Breast epithelium (tissue), 3 donors: ENCODE results near the gene TMEM8B.

Source experiments
- POLR2A ChIP-seq: fragments of 450-650 bp; IDR thresholded peaks from one replicate; pipeline ENCODE4 v1.6.1; 2016; ENCODE audit warnings: antibody characterized with exemption, mild to moderate bottlenecking, moderate library complexity
- POLR2AphosphoS5 ChIP-seq, 3 donors: sonication (generic); formaldehyde crosslinking; IDR thresholded peaks; one replicate each; pipeline ENCODE4 v1.6.1; 2017; ENCODE audit warnings: antibody characterized with exemption in 3 of 3
- TF ChIP-seq, protein P1 (sequence below), 3 donors: fragments of 450-650 bp; IDR thresholded peaks; one replicate each; pipeline ENCODE4 v1.5.1; 2016 to 2017; ENCODE audit warnings: antibody characterized with exemption in 3 of 3, mild to moderate bottlenecking in 3 of 3, moderate library complexity in 3 of 3

DNA sequence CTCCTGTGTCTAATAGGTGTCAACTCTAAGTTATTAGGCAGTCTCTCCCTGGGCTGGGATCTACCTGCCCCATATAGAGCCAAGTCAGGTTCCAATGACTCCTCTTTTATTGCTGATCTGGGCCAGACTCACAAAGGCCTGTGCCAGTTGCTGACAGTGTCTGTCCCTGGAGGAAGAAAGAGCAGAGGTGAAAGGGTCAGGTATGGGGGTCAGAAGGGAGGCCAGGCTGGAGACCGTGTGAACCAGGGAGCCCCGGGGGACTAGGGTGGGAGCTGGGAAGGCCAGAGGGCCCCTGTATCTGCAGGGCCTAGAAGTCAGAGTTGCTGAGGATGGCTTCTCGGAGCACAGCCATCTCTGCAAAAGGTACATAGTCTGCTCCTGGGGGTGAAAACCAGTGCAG is 10.7 kb upstream of the TMEM8B start:
- TF ChIP-seq, protein P1, sequence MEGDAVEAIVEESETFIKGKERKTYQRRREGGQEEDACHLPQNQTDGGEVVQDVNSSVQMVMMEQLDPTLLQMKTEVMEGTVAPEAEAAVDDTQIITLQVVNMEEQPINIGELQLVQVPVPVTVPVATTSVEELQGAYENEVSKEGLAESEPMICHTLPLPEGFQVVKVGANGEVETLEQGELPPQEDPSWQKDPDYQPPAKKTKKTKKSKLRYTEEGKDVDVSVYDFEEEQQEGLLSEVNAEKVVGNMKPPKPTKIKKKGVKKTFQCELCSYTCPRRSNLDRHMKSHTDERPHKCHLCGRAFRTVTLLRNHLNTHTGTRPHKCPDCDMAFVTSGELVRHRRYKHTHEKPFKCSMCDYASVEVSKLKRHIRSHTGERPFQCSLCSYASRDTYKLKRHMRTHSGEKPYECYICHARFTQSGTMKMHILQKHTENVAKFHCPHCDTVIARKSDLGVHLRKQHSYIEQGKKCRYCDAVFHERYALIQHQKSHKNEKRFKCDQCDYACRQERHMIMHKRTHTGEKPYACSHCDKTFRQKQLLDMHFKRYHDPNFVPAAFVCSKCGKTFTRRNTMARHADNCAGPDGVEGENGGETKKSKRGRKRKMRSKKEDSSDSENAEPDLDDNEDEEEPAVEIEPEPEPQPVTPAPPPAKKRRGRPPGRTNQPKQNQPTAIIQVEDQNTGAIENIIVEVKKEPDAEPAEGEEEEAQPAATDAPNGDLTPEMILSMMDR (IDR thresholded peaks at IDR 0.05), result no peak
- no peak for TF ChIP-seq POLR2AphosphoS5 (IDR thresholded peaks at IDR 0.05)
- TF ChIP-seq POLR2A, result no peak
